ENCODE measurements around the gene UBE2J2.

The UBE2J2 gene

DNA sequence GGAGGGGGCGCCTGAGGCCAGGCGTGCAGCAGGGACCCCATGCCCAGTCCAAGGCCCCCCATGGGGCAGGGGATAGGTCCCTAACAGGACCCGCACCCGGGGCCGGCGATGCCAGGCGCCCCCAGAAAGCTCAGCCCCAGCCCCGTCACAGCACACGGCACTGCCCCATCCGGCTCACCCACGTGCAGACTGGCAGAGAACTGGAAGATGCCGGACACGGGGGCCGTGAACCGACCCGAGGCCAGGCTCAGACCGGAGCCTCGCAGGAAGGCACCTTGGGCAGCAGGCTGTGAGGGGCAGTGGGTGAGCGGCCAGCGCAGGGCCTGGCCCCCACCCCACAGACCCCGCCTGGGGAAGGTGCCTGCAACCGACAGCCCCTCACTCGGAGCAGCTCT, 30.4 kb downstream of the UBE2J2 start:
- Histone ChIP-seq H3K4me3 (ENCODE audit: low read depth, low read length, poor library complexity, severe bottlenecking) (no peak overlapping the region), H3K4me2 (ENCODE audit: low read length) (no peak overlapping the region), H3K9ac (ENCODE audit: low read length) (no peak overlapping the region), H4K20me1 (ENCODE audit: insufficient read depth, low read length) (no peaks in the 10 kb centered on the region), H3K4me1 (ENCODE audit: insufficient read depth, low read length, severe bottlenecking) (no peaks in the 10 kb centered on the region), H3K27ac (ENCODE audit: low read depth, low read length, poor library complexity, severe bottlenecking) (no peak overlapping the region), H3K27me3 (ENCODE audit: insufficient read depth, low read length) (peaks cover 28% of the 10 kb centered on the region; the same call in 1 of the 2 replicates), H3K9me2 (ENCODE audit: low read depth, low read length) (no peaks in the 10 kb centered on the region), H3K36me3 (ENCODE audit: insufficient read depth, low read length) (no peaks in the 10 kb centered on the region), H3K79me2 (ENCODE audit: insufficient read depth, low read length) (no peaks in the 10 kb centered on the region), H3K9me3 (ENCODE audit: low read length) (no peaks in the 10 kb centered on the region), H2AFZ (ENCODE audit: low read length) (no peak overlapping the region), H3F3A (ENCODE audit: insufficient read depth, low read length) (no peaks in the 10 kb centered on the region)
- no peak for TF ChIP-seq EZH2 (IDR thresholded peaks at IDR 0.05; ENCODE audit: borderline replicate concordance, low read length)
- TF ChIP-seq, protein P1, sequence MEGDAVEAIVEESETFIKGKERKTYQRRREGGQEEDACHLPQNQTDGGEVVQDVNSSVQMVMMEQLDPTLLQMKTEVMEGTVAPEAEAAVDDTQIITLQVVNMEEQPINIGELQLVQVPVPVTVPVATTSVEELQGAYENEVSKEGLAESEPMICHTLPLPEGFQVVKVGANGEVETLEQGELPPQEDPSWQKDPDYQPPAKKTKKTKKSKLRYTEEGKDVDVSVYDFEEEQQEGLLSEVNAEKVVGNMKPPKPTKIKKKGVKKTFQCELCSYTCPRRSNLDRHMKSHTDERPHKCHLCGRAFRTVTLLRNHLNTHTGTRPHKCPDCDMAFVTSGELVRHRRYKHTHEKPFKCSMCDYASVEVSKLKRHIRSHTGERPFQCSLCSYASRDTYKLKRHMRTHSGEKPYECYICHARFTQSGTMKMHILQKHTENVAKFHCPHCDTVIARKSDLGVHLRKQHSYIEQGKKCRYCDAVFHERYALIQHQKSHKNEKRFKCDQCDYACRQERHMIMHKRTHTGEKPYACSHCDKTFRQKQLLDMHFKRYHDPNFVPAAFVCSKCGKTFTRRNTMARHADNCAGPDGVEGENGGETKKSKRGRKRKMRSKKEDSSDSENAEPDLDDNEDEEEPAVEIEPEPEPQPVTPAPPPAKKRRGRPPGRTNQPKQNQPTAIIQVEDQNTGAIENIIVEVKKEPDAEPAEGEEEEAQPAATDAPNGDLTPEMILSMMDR (IDR thresholded peaks at IDR 0.05; ENCODE audit: low read length): no peak

DNA sequence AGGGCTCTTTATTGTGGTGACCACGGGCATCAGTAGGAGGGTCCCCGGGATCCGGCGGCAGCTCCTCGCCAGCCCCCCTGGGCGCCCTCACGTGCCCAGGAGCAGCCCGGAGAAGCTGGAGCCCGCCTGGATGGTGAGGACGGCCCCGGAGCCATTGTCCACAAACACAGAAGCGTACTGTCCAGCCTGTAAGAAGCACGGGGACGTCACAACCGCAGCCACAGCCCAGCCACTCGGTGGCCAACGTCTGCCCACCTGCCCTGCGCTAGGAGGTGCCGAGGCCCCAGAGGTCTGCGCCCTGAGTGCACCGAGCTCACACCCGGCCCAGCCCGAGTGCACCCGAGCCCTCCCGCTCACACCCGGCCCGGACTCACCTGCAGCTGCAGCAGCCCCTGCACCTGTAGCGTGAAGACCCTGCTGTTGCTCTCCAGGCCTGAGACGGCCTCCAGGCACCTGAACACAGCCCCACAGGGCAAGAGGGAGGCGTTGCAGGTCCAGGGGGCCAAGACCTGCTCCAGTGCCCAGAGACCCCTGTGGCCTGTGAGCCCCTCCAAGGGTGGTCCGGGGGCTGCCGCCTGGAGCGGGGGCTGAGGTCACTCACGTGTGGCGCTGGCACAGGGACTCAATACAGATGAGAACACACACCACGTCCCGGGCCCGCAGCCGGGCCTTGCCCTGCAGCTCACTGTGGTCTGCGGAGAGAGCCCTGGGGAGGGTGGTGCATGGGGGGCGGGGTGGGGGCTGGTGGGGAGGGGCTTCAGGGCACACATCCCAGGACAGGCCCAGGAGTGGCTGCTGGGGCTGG, 31.0 kb downstream of the UBE2J2 start:
- no peaks in the 10 kb centered on the region for H3K4me1 ChIP-seq (ENCODE audit: insufficient read depth, low read length, severe bottlenecking)
- no peaks in the 10 kb centered on the region for H3F3A ChIP-seq (ENCODE audit: insufficient read depth, low read length)
- H3K79me2 ChIP-seq (ENCODE audit: insufficient read depth, low read length): no peaks in the 10 kb centered on the region
- no peak overlapping the region for H3K4me3 ChIP-seq (ENCODE audit: low read depth, low read length, poor library complexity, severe bottlenecking)
- no peak overlapping the region for H2AFZ ChIP-seq (ENCODE audit: low read length)
- no peak overlapping the region for H3K9ac ChIP-seq (ENCODE audit: low read length)
- no peak overlapping the region for H3K4me2 ChIP-seq (ENCODE audit: low read length)
- no peaks in the 10 kb centered on the region for H3K9me3 ChIP-seq (ENCODE audit: low read length)
- H3K27me3 ChIP-seq (ENCODE audit: insufficient read depth, low read length): peaks cover 30% of the 10 kb centered on the region; the same call in 1 of the 2 replicates
- H3K9me2 ChIP-seq (ENCODE audit: low read depth, low read length): no peaks in the 10 kb centered on the region
- TF ChIP-seq EZH2 (IDR thresholded peaks at IDR 0.05; ENCODE audit: borderline replicate concordance, low read length): no peak
- TF ChIP-seq, protein P1 (IDR thresholded peaks at IDR 0.05; ENCODE audit: low read length): no peak
- no peak overlapping the region for H3K27ac ChIP-seq (ENCODE audit: low read depth, low read length, poor library complexity, severe bottlenecking)
- H4K20me1 ChIP-seq (ENCODE audit: insufficient read depth, low read length): no peaks in the 10 kb centered on the region
- H3K36me3 ChIP-seq (ENCODE audit: insufficient read depth, low read length): no peaks in the 10 kb centered on the region

DNA sequence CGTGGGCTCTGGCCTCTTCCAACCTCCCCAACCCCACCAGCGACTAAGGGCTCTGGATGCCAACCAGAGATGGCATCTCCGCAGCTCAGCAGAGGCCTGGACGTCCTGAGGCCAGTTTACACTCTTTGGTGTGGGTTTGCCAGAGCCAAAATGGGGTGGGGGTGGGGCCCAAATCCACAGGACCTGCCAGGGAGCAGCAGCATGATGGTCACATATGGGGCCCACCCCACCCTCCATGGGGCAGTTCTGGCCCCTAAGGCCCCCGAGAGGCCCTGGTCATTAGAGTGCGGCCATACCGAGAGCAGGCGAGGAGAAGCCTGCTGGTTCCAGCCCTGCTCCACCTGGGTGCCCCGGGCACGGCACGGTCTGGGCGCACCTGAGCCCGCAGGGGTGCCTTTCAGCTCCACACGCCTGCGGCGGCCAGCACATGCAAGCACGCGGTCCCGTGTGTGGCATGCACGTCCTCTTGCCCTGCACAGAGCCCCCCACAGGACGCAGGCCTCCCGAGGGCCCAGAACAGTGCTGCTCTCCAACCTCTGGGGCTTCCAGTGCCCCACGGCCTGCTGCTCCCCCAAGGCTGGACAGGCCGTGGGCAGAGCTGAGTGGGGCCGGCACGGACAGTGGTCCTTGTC, 31.9 kb downstream of the UBE2J2 start:
- Histone ChIP-seq H3K4me1 (ENCODE audit: insufficient read depth, low read length, severe bottlenecking) (no peaks in the 10 kb centered on the region), H4K20me1 (ENCODE audit: insufficient read depth, low read length) (no peaks in the 10 kb centered on the region), H3K9me2 (ENCODE audit: low read depth, low read length) (no peaks in the 10 kb centered on the region), H3K4me3 (ENCODE audit: low read depth, low read length, poor library complexity, severe bottlenecking) (no peak overlapping the region), H3K27me3 (ENCODE audit: insufficient read depth, low read length) (peaks cover 27% of the 10 kb centered on the region; the same call in 1 of the 2 replicates), H3K9ac (ENCODE audit: low read length) (no peak overlapping the region), H3K4me2 (ENCODE audit: low read length) (no peak overlapping the region), H3K27ac (ENCODE audit: low read depth, low read length, poor library complexity, severe bottlenecking) (no peak overlapping the region), H2AFZ (ENCODE audit: low read length) (no peak overlapping the region), H3K36me3 (ENCODE audit: insufficient read depth, low read length) (no peaks in the 10 kb centered on the region), H3K9me3 (ENCODE audit: low read length) (no peaks in the 10 kb centered on the region), H3F3A (ENCODE audit: insufficient read depth, low read length) (no peaks in the 10 kb centered on the region), H3K79me2 (ENCODE audit: insufficient read depth, low read length) (no peaks in the 10 kb centered on the region)
- no peak for TF ChIP-seq EZH2 (IDR thresholded peaks at IDR 0.05; ENCODE audit: borderline replicate concordance, low read length)
- TF ChIP-seq, protein P1 (IDR thresholded peaks at IDR 0.05; ENCODE audit: low read length): no peak
